ENCODE results near the gene ADAMTS12.
"Not testable (repeated sequence)": the region's sequence is repeated elsewhere in the genome, so short reads cannot be mapped to it uniquely, and the experiment has no call there.

Gene ADAMTS12

DNA sequence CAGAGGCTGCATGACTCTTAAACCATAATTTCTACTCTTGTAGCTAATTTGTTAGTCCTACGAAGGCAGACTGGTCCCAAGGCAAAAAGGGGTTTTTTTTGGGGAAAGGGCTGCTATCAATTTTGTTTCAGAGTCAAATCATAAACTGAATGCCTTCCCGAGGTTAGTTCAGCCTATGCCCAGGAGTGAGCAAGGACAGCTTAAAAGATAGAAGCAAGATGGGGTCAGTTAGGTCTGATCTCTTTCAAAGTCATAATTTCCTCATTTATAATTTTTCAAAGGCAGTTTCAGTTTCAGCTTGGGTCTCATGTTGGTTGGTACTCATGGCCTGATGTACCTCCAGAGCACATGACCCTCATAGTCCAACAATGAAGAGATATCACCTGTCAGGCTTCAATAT is 36.5 kb upstream of the ADAMTS12 start:
- Mint-ChIP-seq H3K27me3 (peaks cover 3% of the 10 kb centered on the region), H3K4me3 (no peak overlapping the region), H3K9me3 (ENCODE audit: low read depth) (no peaks in the 10 kb centered on the region), H3K4me1 (ENCODE audit: low read depth) (no peaks in the 10 kb centered on the region), H3K36me3 (no peaks in the 10 kb centered on the region), H3K27ac (no peak overlapping the region)

DNA sequence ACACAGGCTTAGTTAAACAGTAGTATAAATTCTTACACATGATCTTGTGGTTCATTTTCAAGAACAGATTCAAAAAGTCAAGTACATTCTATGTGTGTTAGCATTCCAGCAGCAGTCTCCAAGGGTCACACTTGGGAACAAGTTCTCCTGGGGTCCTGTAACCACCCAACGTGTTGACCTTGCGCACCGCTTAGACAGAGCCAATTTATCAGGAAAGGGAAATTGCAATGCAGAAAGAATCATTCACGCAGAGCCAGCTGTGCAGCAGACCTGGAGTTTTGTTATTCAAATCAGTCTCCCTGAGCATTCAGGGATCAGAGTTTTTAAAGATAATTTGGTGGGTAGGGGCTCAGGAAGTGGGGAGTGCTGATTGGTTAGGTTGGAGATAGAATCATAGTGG is 35.9 kb upstream of the ADAMTS12 start:
- Mint-ChIP-seq H3K4me3 (no peak overlapping the region), H3K36me3 (no peaks in the 10 kb centered on the region), H3K27me3 (peaks cover 3% of the 10 kb centered on the region), H3K4me1 (ENCODE audit: low read depth) (no peaks in the 10 kb centered on the region), H3K9me3 (ENCODE audit: low read depth) (no peaks in the 10 kb centered on the region), H3K27ac (no peak overlapping the region)

DNA sequence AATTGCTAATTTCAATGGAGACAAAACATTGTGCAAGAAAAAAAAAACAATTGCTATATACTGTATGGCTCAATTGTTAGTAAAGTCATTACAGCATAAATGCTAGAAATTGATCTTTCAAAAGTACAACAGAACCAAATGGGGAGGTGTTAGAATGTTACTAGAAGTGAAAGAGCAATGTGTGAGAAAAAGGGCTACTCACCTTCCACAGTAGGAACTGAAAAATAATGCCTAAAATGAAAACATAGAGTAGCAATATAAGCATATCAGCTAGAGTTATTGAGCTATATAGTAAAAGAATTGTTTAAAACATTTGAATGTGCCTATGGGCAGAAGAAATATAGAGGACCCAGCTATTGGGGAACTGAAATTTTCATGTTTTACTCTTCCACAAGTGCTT is 33.5 kb upstream of the ADAMTS12 start:
- no peaks in the 10 kb centered on the region for H3K9me3 Mint-ChIP-seq (ENCODE audit: low read depth)
- no peak overlapping the region for H3K4me3 Mint-ChIP-seq
- peaks cover 8% of the 10 kb centered on the region for H3K27me3 Mint-ChIP-seq
- H3K4me1 Mint-ChIP-seq (ENCODE audit: low read depth): no peaks in the 10 kb centered on the region
- no peak overlapping the region for H3K27ac Mint-ChIP-seq
- H3K36me3 Mint-ChIP-seq: no peaks in the 10 kb centered on the region

DNA sequence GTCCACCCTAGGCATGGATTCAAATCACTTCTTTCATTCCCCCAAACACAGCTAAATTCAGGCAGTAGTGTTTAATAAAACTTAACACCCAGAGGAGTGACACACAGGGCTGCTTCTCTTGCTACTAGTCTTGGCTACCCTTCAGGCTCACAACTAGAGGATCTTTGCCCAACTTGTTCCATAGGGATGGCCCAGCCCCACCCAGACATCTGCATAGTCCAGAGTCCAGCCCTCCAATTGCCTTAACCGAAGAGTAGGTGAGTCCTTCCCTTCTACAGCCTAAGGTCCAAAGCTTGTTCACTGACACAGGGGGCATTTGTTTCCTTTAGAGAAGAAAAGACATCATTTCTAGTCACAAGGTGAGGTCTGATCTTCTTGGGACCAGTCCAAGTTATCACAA is 29.2 kb upstream of the ADAMTS12 start:
- no peak overlapping the region for H3K27ac Mint-ChIP-seq
- no peaks in the 10 kb centered on the region for H3K4me1 Mint-ChIP-seq (ENCODE audit: low read depth)
- peaks cover 3% of the 10 kb centered on the region for H3K36me3 Mint-ChIP-seq

DNA sequence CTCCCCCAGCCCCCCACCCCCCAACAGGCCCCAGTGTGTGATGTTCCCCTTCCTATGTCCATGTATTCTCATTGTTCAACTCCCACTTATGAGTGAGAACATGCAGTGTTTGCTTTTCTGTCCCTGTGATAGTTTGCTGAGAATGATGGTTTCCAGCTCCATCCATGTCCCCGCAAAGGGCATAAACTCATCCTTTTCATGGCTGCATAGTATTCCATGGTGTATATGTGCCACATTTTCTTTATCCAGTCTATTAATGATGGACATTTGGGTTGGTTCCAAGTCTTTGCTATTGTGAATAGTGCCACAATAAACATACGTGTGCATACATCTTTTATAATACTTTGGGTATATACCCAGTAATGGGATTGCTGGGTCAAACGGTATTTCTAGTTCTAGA is 23.1 kb upstream of the ADAMTS12 start:
- not testable (repeated sequence) for H3K36me3 Mint-ChIP-seq; H3K4me1 Mint-ChIP-seq (ENCODE audit: low read depth); H3K27ac Mint-ChIP-seq; H3K4me3 Mint-ChIP-seq; H3K27me3 Mint-ChIP-seq
- H3K9me3 Mint-ChIP-seq (ENCODE audit: low read depth): peaks cover 15% of the 10 kb centered on the region

More for the DNA sequence above, 29.2 kb upstream of the ADAMTS12 start:
- Mint-ChIP-seq H3K4me3 (no peak overlapping the region), H3K27me3 (peaks cover 10% of the 10 kb centered on the region), H3K9me3 (ENCODE audit: low read depth) (peaks cover 9% of the 10 kb centered on the region)

- peaks cover 29% of the 10 kb centered on the region for H3K9me3 Mint-ChIP-seq (ENCODE audit: low read depth)
- H3K27ac Mint-ChIP-seq; H3K36me3 Mint-ChIP-seq; H3K4me3 Mint-ChIP-seq; H3K27me3 Mint-ChIP-seq; H3K4me1 Mint-ChIP-seq (ENCODE audit: low read depth): not testable (repeated sequence)
These were observed 14.5 kb upstream of the ADAMTS12 start for GRCh38 chr5:33906248-33906647.

DNA sequence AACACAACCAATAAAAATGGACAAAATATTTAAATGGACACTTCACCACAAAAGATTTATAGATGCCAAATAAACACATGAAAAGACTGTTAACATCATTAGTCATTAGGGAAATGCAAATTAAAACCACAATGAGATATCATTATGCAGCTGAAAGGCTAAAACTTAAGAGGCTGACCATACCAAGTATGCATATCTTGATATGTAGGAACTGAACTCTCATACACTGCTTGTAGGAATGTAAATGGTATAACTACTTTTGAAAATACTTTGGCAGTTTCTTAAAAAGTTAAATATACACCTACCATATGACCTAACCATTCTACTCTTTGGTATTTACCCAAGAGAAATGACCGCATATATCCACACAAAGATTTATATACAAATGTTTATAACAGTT is 13.6 kb upstream of the ADAMTS12 start:
- H3K4me3 Mint-ChIP-seq: no peak overlapping the region
- no peaks in the 10 kb centered on the region for H3K4me1 Mint-ChIP-seq (ENCODE audit: low read depth)
- peaks cover 5% of the 10 kb centered on the region for H3K36me3 Mint-ChIP-seq
- peaks cover 10% of the 10 kb centered on the region for H3K27me3 Mint-ChIP-seq
- peaks cover 29% of the 10 kb centered on the region for H3K9me3 Mint-ChIP-seq (ENCODE audit: low read depth)
- H3K27ac Mint-ChIP-seq: no peak overlapping the region

DNA sequence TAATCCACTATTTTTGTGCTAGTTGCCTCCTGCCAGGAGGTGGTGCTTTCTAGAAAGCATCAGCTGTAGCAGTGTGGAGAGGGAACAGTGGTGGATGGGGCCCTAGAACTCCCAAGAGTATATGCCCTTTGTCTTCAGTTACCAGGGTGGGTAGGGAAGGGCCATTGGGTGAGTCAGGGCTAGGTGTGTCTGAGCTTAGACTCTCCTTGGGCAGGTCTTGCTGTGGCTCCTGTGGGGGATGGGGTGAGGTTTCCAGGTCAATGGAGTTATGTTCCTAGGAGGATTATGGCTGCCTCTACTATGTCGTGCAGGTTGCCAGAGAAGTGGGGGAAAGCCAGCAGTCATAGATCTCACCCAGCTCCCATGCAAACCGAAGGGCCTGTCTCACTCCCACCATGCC is 11.3 kb upstream of the ADAMTS12 start:
- Mint-ChIP-seq H3K4me1 (ENCODE audit: low read depth) (no peaks in the 10 kb centered on the region), H3K27me3 (peaks cover 5% of the 10 kb centered on the region), H3K36me3 (peaks cover 5% of the 10 kb centered on the region), H3K4me3 (no peak overlapping the region), H3K27ac (no peak overlapping the region), H3K9me3 (ENCODE audit: low read depth) (peaks cover 25% of the 10 kb centered on the region)

GRCh38 chr5:33901156-33901555 is 9.4 kb upstream of the ADAMTS12 start:
- H3K27ac Mint-ChIP-seq: no peak overlapping the region
- H3K4me1 Mint-ChIP-seq (ENCODE audit: low read depth): no peaks in the 10 kb centered on the region
- H3K27me3 Mint-ChIP-seq: peaks cover 6% of the 10 kb centered on the region
- H3K36me3 Mint-ChIP-seq: no peaks in the 10 kb centered on the region
- peaks cover 9% of the 10 kb centered on the region for H3K9me3 Mint-ChIP-seq (ENCODE audit: low read depth)
- no peak overlapping the region for H3K4me3 Mint-ChIP-seq

- Mint-ChIP-seq H3K27me3 (peaks cover 19% of the 10 kb centered on the region), H3K9me3 (ENCODE audit: low read depth) (no peaks in the 10 kb centered on the region), H3K27ac (no peak overlapping the region), H3K4me1 (ENCODE audit: low read depth) (peaks cover 9% of the 10 kb centered on the region), H3K36me3 (no peaks in the 10 kb centered on the region), H3K4me3 (no peak overlapping the region)
These were observed 2.8 kb upstream of the ADAMTS12 start for GRCh38 chr5:33894566-33894965.

DNA sequence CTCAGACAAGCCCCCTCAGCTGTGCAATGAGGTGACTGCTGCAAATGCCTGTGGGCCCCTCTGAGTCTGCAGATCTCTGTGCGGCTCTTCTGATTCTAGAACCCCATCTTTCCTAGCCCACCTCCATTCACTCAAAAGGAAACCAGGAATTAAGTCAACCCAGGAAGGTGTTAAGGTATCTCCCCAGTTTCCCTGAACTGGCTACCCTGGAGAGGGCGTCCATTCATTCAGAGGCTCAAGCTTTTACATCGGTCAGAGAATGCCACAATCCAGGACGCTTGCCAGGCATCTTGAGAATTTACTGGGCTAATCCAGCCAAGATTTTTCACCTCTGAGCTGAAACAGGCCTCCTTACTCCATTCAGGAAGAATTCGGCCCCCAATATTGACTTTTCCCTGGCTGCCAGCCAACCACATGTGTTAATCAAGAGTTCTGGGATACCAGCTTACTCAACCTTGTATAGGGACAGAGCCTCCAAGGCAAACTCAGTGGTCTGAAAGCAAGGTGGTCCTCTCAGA is 889 bp upstream of the ADAMTS12 start:
- H3K4me1 Mint-ChIP-seq (ENCODE audit: low read depth): peaks cover 9% of the 10 kb centered on the region
- H3K27ac Mint-ChIP-seq: no peak overlapping the region
- peak overlapping the region; percentile 46 for H3K4me3 Mint-ChIP-seq
- H3K27me3 Mint-ChIP-seq: peaks cover 26% of the 10 kb centered on the region
- no peaks in the 10 kb centered on the region for H3K36me3 Mint-ChIP-seq
- no peaks in the 10 kb centered on the region for H3K9me3 Mint-ChIP-seq (ENCODE audit: low read depth)

- Mint-ChIP-seq H3K27me3 (peaks cover 28% of the 10 kb centered on the region), H3K9me3 (ENCODE audit: low read depth) (no peaks in the 10 kb centered on the region), H3K36me3 (no peaks in the 10 kb centered on the region), H3K4me1 (ENCODE audit: low read depth) (peaks cover 9% of the 10 kb centered on the region), H3K27ac (no peak overlapping the region), H3K4me3 (peak overlapping the region; percentile 60)
These were observed 373 bp downstream of the ADAMTS12 start for GRCh38 chr5:33891446-33891787.

GRCh38 chr5:33890131-33891032 is 1.4 kb downstream of the ADAMTS12 start:
- Mint-ChIP-seq H3K27ac (no peak overlapping the region), H3K4me1 (ENCODE audit: low read depth) (peaks cover 9% of the 10 kb centered on the region), H3K36me3 (no peaks in the 10 kb centered on the region), H3K4me3 (no peak overlapping the region), H3K9me3 (ENCODE audit: low read depth) (no peaks in the 10 kb centered on the region), H3K27me3 (peaks cover 29% of the 10 kb centered on the region)

GRCh38 chr5:33888587-33888986 is 3.2 kb downstream of the ADAMTS12 start:
- H3K4me3 Mint-ChIP-seq: no peak overlapping the region
- no peaks in the 10 kb centered on the region for H3K9me3 Mint-ChIP-seq (ENCODE audit: low read depth)
- peaks cover 9% of the 10 kb centered on the region for H3K4me1 Mint-ChIP-seq (ENCODE audit: low read depth)
- no peaks in the 10 kb centered on the region for H3K36me3 Mint-ChIP-seq
- no peak overlapping the region for H3K27ac Mint-ChIP-seq
- H3K27me3 Mint-ChIP-seq: peaks cover 26% of the 10 kb centered on the region

- Mint-ChIP-seq H3K36me3 (no peaks in the 10 kb centered on the region), H3K27me3 (peaks cover 21% of the 10 kb centered on the region), H3K4me3 (no peak overlapping the region), H3K27ac (no peak overlapping the region), H3K9me3 (ENCODE audit: low read depth) (no peaks in the 10 kb centered on the region), H3K4me1 (ENCODE audit: low read depth) (peaks cover 6% of the 10 kb centered on the region)
These were observed 4.5 kb downstream of the ADAMTS12 start for GRCh38 chr5:33887268-33887667.

GRCh38 chr5:33886283-33886682 is 5.5 kb downstream of the ADAMTS12 start:
- H3K27me3 Mint-ChIP-seq: peaks cover 21% of the 10 kb centered on the region
- peaks cover 2% of the 10 kb centered on the region for H3K4me1 Mint-ChIP-seq (ENCODE audit: low read depth)
- no peaks in the 10 kb centered on the region for H3K9me3 Mint-ChIP-seq (ENCODE audit: low read depth)
- no peaks in the 10 kb centered on the region for H3K36me3 Mint-ChIP-seq
- H3K4me3 Mint-ChIP-seq: no peak overlapping the region
- H3K27ac Mint-ChIP-seq: no peak overlapping the region

Data from activated naive CD8-positive, alpha-beta T cell (primary cell).